HepG2 (cell line): ENCODE measurements around the gene MIA2. TPM values are rescaled to one million over a fixed set of nuclear protein-coding genes. Genes with fewer than 3 reads are reported as not detected.

ENCODE experiments used
- FOXP1 ChIP-seq, 2 experiments: fragments of 450-650 bp in 1 of 2; IDR thresholded peaks; 2 replicates each; pipeline ENCODE4 v1.6.1; 2017 to 2018; ENCODE audit warnings: antibody characterized with exemption in 1 of 2
- GTF2F1 ChIP-seq: fragments of 150-350 bp; IDR thresholded peaks from 2 replicates; pipeline ENCODE4 v1.6.1; 2014; ENCODE audit warnings: low read length
- HNRNPH1 ChIP-seq: fragments of 200-400 bp; formaldehyde crosslinking; optimal IDR thresholded peaks from 2 replicates; pipeline ENCODE3; 2017; ENCODE audit warnings: mild to moderate bottlenecking, low read depth, low read length
- KDM6A ChIP-seq: IDR thresholded peaks from 2 replicates; pipeline ENCODE4 v1.6.1; 2016; ENCODE audit warnings: low read depth
- NFE2 ChIP-seq: sonication (generic); formaldehyde crosslinking; IDR thresholded peaks from 2 replicates; pipeline ENCODE4 v1.4.0; 2020; ENCODE audit warnings: missing genetic modification reagents
- PBX3 ChIP-seq: sonication (generic); formaldehyde crosslinking; IDR thresholded peaks from 2 replicates; pipeline ENCODE4 v1.8.1; 2023; ENCODE audit warnings: missing genetic modification reagents, inconsistent platforms, borderline replicate concordance
- PCBP2 ChIP-seq: fragments of 200-400 bp; formaldehyde crosslinking; optimal IDR thresholded peaks from 2 replicates; pipeline ENCODE3; 2018; ENCODE audit warnings: low read length, low read depth; ENCODE audit not compliant: poor library complexity, severe bottlenecking
- POLR2A ChIP-seq, 2 experiments: IDR thresholded peaks; 2 replicates each; pipeline ENCODE4 v1.6.1; 2011; ENCODE audit warnings: low read depth in 2 of 2, low read length in 2 of 2, mild to moderate bottlenecking in 1 of 2, moderate library complexity in 1 of 2; ENCODE audit not compliant: insufficient read depth in 1 of 2
- RBFOX2 ChIP-seq: fragments of 200-400 bp; formaldehyde crosslinking; IDR thresholded peaks from 2 replicates; pipeline ENCODE4 v1.6.1; 2017; ENCODE audit warnings: low read depth, mild to moderate bottlenecking, low read length
- SNAPC5 ChIP-seq: sonication (generic); formaldehyde crosslinking; IDR thresholded peaks from 2 replicates; pipeline ENCODE4 v1.8.1; 2023; ENCODE audit warnings: mild to moderate bottlenecking, missing genetic modification reagents, borderline replicate concordance
- YY1 ChIP-seq: IDR thresholded peaks from 2 replicates; pipeline ENCODE4 v1.6.1; 2011; ENCODE audit warnings: low read length, low read depth, moderate library complexity, mild to moderate bottlenecking; ENCODE audit not compliant: insufficient read depth, insufficient replicate concordance
- ZBTB2 ChIP-seq: sonication (generic); formaldehyde crosslinking; IDR thresholded peaks from 2 replicates; pipeline ENCODE4 v1.8.0; 2022; ENCODE audit warnings: low read depth, missing genetic modification reagents
- ZNF24 ChIP-seq: fragments of 450-650 bp; IDR thresholded peaks from 2 replicates; pipeline ENCODE4 v1.6.1; 2017; ENCODE audit warnings: antibody characterized with exemption, mild to moderate bottlenecking
- ZNF263 ChIP-seq: sonication (generic); formaldehyde crosslinking; IDR thresholded peaks from 2 replicates; pipeline ENCODE4 v1.4.0; 2020; ENCODE audit warnings: missing genetic modification reagents
- ZNF33A ChIP-seq: sonication (generic); formaldehyde crosslinking; IDR thresholded peaks from 2 replicates; pipeline ENCODE4 v1.5.1; 2020; ENCODE audit warnings: missing genetic modification reagents, mild to moderate bottlenecking, moderate library complexity, borderline replicate concordance
- ZNF350 ChIP-seq: sonication (generic); formaldehyde crosslinking; IDR thresholded peaks from 2 replicates; pipeline ENCODE4 v1.4.0; 2020; ENCODE audit warnings: mild to moderate bottlenecking, low read depth, missing genetic modification reagents, borderline replicate concordance
- ZNF362 ChIP-seq: sonication (generic); formaldehyde crosslinking; IDR thresholded peaks from 2 replicates; pipeline ENCODE4 v1.4.0; 2020; ENCODE audit warnings: missing genetic modification reagents, mild to moderate bottlenecking, borderline replicate concordance
- ZNF513 ChIP-seq: sonication (generic); formaldehyde crosslinking; conservative IDR thresholded peaks from 2 replicates; pipeline ENCODE4 v1.5.0; 2020; ENCODE audit warnings: missing genetic modification reagents
- ZNF557 ChIP-seq: sonication (generic); formaldehyde crosslinking; IDR thresholded peaks from 2 replicates; pipeline ENCODE4 v1.4.0; 2020; ENCODE audit warnings: missing genetic modification reagents
- ZNF597 ChIP-seq: sonication (generic); formaldehyde crosslinking; IDR thresholded peaks from 2 replicates; pipeline ENCODE4 v1.5.0; 2020; ENCODE audit warnings: missing genetic modification reagents
- ZNF879 ChIP-seq: sonication (generic); formaldehyde crosslinking; IDR thresholded peaks from 2 replicates; pipeline ENCODE4 v1.8.1; 2023; ENCODE audit warnings: missing genetic modification reagents
- ZSCAN29 ChIP-seq: sonication (generic); formaldehyde crosslinking; conservative IDR thresholded peaks from 2 replicates; pipeline ENCODE4 v1.4.0; 2020; ENCODE audit warnings: mild to moderate bottlenecking, missing genetic modification reagents
- polyA plus RNA-seq, 8 experiments: library from polyadenylated mRNA; depleted of rRNA in 3 of 8; stranded (reverse) in 7 of 8; unstranded in 1 of 8; fragments of >200 nt; fragmentation: Illumina TruSeq in 4 of 8; extraction: Trizol in 4 of 8; gene quantifications; 2 replicates each; pipeline versions ENCODE4 v1.2.1 to v1.2.3, GENCODE V29; 2011 to 2016; ENCODE audit warnings: low read depth in 4 of 8, missing spikeins in 1 of 8, mixed read lengths in 1 of 8; ENCODE audit not compliant: insufficient read depth in 1 of 8
- total RNA-seq, 5 experiments: library from RNA; depleted of rRNA; stranded (reverse); fragments of >200 nt; fragmentation: Illumina TruSeq; extraction: Trizol; gene quantifications; 2 replicates each; pipeline ENCODE4 v1.2.3, GENCODE V29; 2016; ENCODE audit warnings: low read depth in 1 of 5

Gene MIA2
- total and polyA plus RNA-seq, 2 of the 13 experiments (the other 11 are each of a cell fraction or from before 2014, with no cell fraction given): 134 to 158 TPM

GRCh38 chr14:39432619-39433451 is 199.1 kb downstream of the MIA2 start (continued):
- TF ChIP-seq ZNF263 (CRISPR knock-in tag) (peak; percentile 72), PCBP2 (peak; percentile 5), GTF2F1 (0 out of 2 replicates have a peak, but pooled peaks have one; percentile 37), ZNF362 (CRISPR knock-in tag) (peak; percentile 96), FOXP1 (IDR thresholded peaks at IDR 0.05) (no peak), FOXP1 (CRISPR knock-in tag; IDR thresholded peaks at IDR 0.05) (0 out of 2 replicates have a peak, but pooled peaks have one; percentile 40), ZNF557 (CRISPR knock-in tag) (peak; percentile 97), ZSCAN29 (CRISPR knock-in tag) (peak; percentile 84), KDM6A (CRISPR knock-in tag) (no peak), ZNF879 (CRISPR knock-in tag) (0 out of 2 replicates have a peak, but pooled peaks have one; percentile 9), SNAPC5 (peak; percentile 88; the same call in 1 of the 2 replicates), ZNF33A (CRISPR knock-in tag) (peak; percentile 97), ZNF350 (CRISPR knock-in tag) (peak; percentile 91), YY1 (peak; percentile 82), POLR2A (IDR thresholded peaks at IDR 0.05; ENCODE audit: insufficient read depth in 1 of 2, low read depth in 2 of 2, low read length in 2 of 2) (peak in 1 of 2 experiments; percentile 88; a peak in 2 of 4 replicates), HNRNPH1 (no peak), ZNF24 (no peak), ZNF513 (no peak; the same call in none of the 2 replicates), RBFOX2 (peak; percentile 82), NFE2 (no peak), ZBTB2 (CRISPR knock-in tag) (peak; percentile 90), PBX3 (peak; percentile 66; the same call in 1 of the 2 replicates), ZNF597 (CRISPR knock-in tag) (no peak)
